HG03575 (cell line): ENCODE data around the gene KDM4F.

Experiments
- ATAC-seq: cut with Tn5 transposase; IDR thresholded peaks from one replicate; pipeline ENCODE4 v1.9.1; 2021; ENCODE audit not compliant: unreplicated experiment, insufficient number of reproducible peaks, low FRiP score; ENCODE audit errors: extremely low read depth

Gene KDM4F

DNA sequence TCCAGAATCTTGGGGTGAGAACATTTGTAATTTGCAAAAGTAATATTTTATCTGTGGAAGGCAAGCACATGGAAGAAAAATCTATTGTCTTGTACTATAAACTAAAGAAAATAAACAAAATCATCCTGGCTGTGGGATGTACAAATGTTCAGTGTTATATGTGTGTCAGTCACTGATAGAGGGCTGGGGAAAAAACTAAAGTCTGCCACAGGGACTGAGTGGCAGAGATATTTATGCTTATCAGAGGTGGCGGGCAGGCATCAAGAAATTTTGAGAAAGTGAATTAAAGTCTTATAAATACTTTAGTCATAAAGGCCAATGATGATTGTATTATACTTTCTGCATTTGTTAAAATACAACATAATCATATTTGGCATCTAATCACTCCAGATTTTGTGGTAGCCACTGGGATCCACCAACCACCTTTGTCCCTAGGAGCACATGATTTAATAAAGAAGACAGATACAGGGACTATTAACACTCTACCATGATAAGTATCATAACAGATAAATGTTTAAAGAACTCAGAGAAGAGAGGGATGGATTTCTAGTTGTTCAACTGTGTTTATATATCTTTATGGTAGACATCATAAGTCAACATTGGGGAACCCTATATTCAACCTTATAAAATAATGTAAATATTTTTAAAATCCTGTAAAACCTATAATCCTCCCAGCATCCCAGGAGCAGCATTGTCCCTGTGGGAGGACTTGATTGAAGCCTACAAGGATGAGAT is 37.8 kb downstream of the KDM4F start:
- ATAC-seq, result no peak

DNA sequence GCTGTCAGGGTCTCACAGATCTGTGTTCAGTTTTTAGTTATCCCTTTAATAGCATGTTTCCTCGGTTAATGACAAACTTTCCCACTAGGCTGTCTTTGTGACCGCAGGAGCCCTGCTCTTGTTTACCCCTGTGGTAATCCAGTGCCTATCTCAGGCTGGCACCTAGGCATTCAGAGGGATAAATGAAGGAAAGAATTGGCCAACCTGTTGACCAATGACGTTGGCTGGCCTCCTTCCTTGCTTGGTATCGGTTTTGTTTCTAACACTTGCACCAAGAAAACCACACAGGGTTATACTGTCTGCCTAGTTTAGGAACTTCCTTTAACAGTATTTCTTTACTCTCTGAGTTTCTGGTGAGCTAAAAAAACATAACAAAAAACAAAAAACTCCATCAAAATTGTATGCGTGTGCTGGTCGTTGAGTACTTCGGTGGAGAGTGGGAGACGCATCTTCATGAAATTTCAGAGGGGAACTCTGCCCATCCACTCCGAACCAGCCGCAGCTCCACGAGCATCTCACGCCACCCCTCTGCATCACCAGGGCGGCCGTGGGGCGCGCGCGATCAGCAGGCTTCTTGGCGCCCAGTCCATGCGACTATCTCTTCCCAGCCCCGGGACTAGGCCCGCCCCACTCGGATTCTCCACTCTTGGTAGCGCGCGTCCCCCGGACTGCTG is 39.9 kb downstream of the KDM4F start:
- ATAC-seq, result peak; percentile 16

GRCh38 chr11:95089620-95090542 is 40.7 kb downstream of the KDM4F start, which contains the start of gene ENDOD1:
Gene ENDOD1, plus strand, starts transcription at chr11:95089846. Its CDS starts 82 bp downstream, at chr11:95089928.
- ATAC-seq, result peak; percentile 64

- no peak for ATAC-seq
These were observed 42.5 kb downstream of the KDM4F start for GRCh38 chr11:95091663-95092180.

DNA sequence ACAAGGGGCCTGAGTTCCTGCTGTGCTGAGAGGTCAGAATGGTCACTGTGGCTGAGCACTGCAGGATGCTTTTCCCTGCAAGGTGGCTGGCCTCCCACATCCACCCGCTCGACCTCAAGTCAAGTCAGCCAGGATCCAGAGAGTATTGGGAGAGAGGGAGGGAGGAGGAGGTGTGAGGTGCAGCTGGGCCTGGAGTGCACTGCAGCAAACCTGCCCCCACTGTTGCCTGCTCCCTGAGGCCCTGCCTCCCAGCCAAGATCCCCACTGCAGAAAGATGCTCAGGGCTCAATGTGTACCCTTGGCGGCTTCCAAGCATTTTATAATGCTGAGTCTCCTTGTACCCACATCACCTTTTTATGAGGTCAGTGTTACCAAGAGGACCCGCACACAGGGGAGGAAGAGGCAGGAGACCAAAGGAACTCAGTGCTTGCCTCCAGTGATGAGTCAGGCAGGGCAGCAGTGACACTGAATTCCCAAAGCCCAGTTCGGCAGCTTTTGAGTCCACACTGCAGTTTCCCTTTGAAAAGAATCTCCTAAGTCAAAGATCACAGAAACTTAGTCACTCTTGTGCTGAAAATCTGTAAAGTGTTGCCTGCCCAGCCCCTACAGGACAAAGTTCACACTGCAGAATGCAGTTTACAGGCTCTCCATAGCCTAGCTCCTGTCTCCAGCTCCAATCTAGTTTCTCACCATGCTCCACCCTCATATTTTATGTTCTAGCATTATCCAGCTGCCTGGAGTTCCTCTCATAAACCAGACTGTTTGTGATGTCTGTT is 43.5 kb downstream of the KDM4F start:
- ATAC-seq, result no peak

DNA sequence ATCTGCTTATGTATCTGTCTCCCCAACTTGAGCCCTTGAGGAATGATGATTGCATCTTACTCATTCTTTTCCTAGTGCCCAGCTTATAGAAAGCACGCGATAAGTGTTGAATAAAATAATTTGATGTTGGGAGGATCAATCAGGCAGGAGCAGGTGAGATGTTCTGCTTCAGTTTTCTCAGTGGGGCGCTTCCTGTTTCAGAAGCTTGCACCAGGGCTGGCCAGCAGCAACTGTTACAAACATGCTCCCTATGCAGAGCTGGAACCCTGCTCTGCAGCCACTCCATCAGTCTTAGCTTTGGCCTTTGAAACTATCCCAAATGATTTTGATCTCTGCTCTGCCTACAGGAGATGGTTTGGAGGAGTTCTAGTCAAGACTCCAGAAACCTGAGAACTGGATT is 44.3 kb downstream of the KDM4F start:
- no peak for ATAC-seq

- peak; percentile 80 for ATAC-seq
These were observed 46.8 kb downstream of the KDM4F start for GRCh38 chr11:95095858-95096587.

GRCh38 chr11:95097209-95097608 is 48.0 kb downstream of the KDM4F start:
- no peak for ATAC-seq

- no peak for ATAC-seq
These were observed 49.6 kb downstream of the KDM4F start for GRCh38 chr11:95098826-95099225.

DNA sequence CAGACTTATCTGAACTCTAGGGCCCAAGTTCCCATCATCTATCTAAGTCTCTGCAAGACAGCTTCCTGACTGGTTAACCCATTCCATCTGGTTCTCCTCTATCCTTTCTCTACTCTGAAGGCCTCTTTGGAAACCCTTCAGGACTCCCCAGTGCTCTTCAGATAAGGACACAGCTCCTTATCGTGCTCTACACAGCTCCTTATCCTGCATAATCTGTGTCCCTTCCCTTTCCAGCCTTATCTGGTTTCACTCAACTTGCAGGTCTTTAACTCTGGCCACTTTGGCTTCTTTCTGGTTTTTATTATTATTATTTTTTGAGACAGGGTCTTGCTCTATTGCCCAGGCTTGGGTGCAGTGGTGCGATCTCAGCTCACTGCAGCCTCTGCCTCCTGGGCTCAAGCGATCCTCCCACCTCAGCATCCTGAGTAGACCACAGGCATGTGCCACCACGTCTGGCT is 51.0 kb downstream of the KDM4F start:
- ATAC-seq, result no peak
